H54 (cell line): ENCODE measurements around the gene PAK2.
"Not testable (repeated sequence)": the region's sequence is repeated elsewhere in the genome, so short reads cannot be mapped to it uniquely, and the experiment has no call there.

Experiments used
- DNase-seq: peaks from one replicate; pipeline ENCODE4 v3.0.0; 2011; ENCODE audit warnings: low spot score, mixed read lengths; ENCODE audit not compliant: insufficient read length
- FAIRE-seq: peaks from 3 replicates; lab custom pipeline; 2011; peaks lifted over from hg19 to GRCh38; lab: Jason Lieb, UNC
- POLR2A ChIP-seq: IDR thresholded peaks from 2 replicates; pipeline ENCODE4 v1.6.1; 2011; ENCODE audit warnings: low read depth, mild to moderate bottlenecking, low read length

PAK2 gene

DNA sequence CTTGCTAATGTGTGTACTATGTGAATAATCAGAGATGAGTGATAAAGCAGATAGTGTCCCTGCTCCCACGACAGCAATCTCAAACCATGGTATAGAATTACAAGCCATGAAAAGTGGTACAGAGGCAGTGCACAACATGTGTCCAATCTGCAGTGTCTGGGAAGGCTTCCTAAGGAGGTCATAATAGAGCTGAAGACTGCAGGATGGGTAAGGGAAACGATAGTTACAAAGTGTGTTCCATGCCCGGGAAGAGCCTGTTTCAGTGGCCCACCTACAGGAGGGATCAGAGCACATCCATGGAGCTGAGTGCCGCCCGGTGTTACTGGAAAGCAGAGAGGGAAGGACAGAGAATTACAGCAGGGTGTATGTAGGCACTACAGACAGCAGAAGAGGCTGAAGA is 48.9 kb downstream of the PAK2 start:
- peak; percentile 38 for FAIRE-seq
- TF ChIP-seq POLR2A = no peak
- DNase-seq = no peak

DNA sequence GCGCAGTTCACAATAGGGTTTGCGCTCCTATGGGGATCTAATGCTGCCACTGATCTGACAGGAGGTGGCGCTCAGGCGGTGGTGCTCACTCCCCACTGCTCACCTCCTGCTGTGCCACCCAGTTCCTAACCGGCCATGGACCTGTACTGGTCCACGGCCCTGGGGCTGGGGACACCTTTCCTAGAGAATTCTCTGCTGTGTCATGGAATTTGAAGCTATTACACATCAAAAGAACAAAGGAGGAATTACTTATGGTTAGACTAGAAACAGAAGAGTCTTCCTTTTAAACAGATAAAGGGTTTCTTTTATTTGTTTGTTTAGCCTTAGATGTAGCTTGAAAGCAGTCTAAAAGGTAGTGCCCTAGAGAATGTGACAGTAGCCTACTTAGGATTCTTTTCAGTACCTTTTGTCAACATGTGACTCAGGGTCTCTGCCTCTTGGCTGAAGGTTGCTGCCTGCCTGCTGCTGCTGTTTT is 50.3 kb downstream of the PAK2 start:
- no peak for FAIRE-seq
- no peak for TF ChIP-seq POLR2A
- DNase-seq = no peak

DNA sequence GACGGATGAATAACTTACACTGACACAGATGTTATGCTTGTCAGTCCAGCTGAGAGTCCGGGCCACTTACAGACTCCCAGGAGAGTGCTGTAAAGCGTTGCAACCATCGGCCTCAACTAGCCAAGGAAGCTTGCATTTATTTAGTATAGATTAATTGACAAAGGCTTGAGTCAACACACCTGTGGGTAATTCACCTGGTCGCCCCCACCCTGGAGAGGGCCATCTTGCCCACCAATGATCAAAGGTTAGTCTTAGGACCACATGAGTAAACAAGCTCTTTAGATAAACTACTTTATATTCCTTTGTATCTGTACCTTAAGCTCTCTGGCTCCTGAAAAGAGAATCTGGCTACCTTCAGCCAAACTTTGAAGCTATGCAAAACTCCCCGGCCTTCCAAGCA is 51.0 kb downstream of the PAK2 start:
- no peak for TF ChIP-seq POLR2A
- FAIRE-seq = no peak
- DNase-seq = no peak

DNA sequence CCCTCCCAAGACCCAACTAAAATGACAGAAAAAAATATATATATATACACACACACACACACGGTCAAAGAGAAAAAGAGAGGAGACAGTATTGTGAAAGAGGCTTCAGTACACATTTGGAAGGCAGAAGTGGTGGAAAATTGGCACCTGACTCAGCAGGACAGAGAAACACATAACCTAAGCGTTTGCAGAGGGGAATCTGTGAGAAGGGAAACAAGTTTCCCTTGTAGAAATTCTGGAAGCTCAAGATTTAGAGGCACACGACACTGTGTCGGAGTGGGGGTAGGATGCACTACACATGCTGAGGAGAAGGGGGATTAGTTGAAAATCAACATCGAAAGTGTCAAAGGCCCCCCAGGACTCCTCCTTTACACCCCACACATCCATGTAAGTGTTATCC is 53.1 kb downstream of the PAK2 start:
- DNase-seq = peak; percentile 28
- no peak for TF ChIP-seq POLR2A
- no peak for FAIRE-seq

DNA sequence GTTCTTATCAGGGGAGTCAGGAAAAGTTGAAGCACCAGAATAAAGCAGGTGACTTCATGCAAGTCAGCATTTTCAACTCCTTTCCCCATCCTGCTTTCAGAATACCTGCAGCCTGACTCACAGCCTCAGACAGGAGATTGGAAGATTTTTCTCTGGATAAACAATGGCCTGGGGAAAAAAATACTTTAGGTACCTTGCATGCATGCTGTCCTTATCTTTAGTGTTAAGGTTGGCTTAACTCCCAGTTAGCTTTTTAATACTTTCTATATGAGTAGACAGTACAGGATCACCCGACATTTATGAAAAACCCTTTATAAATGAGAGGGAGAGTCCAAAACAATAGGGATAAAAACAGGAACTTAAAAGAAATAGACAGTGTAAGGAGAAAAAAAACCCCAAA is 53.6 kb downstream of the PAK2 start:
- peak; percentile 69 for DNase-seq

DNA sequence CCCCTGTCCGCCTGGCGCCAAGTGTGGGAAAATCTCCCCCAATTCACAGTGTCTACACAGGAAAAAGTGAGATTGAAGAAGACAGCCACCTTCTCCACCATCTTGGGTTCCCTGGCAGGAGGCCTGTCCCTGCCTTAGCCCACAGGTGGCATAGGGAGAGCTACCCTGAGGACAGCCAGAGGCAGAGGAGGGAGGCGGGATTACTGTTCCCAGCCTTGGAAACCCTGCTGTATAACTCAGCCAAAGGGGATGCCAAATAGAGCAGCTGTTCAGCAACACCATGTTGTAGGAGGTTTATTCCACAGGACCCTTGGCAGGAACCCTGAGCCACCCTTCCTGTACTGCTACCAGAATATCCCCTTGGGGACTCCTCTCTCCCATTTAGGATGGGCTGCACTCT is 54.8 kb downstream of the PAK2 start:
- FAIRE-seq = no peak
- TF ChIP-seq POLR2A = no peak
- DNase-seq = no peak

More for the DNA sequence above, 53.6 kb downstream of the PAK2 start:
- FAIRE-seq = peak; percentile 99
- TF ChIP-seq POLR2A = no peak

DNA sequence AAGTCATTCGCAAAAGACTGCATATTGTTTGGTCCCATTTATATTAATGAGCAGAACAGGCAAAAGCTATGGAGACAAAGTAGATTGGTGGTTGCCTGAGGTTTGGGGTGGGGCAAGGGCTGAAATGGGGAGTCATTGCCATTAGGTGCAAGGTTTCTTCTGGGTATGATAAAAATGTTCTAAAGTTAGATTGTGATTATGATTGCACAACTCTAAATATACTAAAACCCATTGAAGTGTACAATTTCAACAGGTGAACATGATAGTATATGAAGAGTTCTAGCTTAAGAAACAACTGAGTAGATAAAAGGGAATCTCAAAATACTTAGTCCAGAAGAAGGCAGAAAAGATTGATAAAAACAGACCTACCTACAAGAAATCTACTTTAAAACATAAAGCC is 56.7 kb downstream of the PAK2 start:
- TF ChIP-seq POLR2A = no peak
- FAIRE-seq (no peak), DNase-seq (no peak)

DNA sequence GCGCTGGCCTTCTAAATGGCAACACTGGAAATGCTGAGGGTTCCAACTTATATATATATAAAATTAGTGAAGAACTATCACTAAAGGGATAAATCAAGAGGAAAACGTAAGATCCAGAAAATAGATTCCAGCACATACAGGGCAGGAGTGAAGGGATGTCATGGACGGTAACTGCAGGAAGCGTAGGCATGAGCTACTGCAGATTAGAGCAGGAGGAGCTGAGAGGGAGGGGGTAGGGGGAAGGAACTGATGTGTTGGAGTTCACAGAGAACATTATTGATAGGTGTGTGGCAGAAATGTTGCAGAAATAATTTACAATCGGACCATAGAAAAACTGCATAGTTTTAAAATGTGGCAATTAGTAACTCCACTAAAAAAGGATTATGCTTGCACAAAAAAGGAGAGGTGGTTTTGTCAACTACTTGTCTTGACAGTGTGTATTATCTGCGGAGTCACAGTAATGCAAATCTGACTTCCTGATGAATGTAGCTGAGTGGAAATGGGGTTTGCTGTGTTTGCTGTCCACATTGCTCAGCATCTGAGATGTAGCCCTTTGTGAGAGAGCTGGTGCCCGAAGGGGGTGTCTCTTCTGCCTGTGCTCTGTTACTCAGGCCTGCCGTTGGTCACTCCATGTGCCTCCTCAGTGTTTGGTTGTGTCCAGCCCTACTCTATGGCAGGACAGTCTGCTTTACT is 61.2 kb downstream of the PAK2 start:
- FAIRE-seq = peak; percentile 72
- no peak for DNase-seq
- no peak for TF ChIP-seq POLR2A

DNA sequence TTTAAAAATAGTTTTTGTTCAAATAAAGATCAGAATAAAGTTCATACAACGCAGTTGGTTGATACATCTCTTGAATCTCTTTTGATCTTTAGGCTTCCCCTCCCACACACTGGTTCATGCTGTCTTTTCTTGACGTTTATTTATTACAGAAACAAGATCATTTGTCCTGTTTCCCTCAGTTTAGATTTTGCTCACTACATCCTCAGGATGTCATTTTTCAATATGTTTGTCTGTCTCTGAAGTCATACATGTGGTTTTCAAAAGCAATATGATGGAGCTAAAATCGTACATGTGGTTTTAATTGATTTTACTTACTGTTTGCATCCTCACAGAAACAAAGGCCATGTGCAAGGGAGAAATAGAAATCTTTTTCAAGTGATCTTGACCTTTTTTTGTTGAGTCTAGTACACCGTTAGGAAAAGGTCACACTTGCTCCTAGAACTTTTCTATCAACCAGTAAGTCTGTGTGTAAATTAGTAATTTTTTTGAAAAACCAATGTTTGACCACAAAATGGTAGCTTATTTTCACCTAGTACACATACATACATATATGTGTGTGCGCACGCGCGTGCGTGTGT is 64.3 kb downstream of the PAK2 start:
- DNase-seq (no peak), FAIRE-seq (peak; percentile 75)
- TF ChIP-seq POLR2A = no peak

DNA sequence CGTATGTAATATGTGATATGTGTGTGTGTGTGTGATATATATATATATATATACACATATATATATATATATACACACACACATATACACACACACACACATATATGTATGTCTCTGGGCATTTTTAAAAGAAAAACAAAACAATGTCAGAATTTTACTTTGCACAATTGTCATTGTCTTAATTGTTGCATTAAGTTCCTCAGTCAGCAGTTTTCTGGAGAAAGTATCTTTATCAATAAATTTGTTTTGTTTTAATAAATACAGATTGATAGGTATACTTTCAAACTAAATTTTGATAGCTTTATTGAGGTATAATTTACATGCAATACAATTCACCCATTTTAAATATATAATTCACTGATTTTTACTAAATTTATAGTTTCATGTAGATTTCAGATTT is 65.1 kb downstream of the PAK2 start:
- TF ChIP-seq POLR2A = no peak
- FAIRE-seq (no peak), DNase-seq (no peak)

DNA sequence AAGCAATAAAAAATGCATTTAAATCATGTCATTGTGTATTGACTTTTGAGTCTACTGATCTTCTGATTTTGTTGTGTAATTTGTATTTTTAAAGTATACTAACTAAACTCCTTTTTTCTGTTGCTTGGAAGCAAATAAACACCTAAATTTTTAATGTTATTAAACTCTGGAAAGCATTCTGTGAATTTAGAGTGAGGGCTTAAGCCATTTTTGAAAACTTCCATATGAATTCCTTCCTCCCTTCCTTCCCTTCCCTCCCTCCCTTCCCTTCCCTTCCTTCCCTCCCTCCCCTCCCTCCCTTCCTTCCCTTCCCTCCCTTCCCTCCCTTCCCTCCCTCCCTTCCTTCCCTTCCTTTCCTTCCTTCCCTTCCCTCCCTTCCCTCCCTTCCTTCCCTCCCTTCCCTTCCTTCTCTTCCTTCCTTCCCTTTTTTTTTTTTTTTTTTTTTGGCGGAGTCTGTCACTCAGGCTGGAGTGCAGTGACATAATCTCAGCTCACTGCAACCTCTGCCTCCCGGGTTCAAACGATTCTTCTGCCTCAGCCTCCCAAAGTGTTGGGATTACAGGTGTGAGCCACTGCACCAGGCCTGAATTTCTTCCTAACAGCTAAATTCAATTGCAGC is 71.4 kb downstream of the PAK2 start:
- FAIRE-seq (no peak), DNase-seq (no peak)
- TF ChIP-seq POLR2A = no peak

DNA sequence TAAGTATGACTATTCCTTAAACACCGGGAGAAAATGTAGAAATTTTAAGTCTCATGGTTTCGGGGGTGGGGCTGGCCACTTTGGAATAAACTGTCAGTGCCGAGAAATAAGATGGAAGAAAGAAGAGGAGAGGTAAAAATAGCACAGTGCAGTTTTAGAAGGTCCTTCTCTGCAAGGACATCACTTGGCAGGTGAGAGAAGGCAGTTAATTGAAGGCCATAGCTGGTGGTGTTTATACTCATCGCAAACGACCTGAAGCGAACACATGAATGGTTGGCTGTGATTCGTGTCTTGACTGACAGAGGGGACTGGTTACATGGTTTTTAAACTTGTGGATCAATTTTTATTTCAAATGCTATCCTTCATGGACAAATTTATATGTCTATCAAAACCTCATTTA is 73.2 kb downstream of the PAK2 start:
- DNase-seq = no peak
- TF ChIP-seq POLR2A = no peak
- peak; percentile 36 for FAIRE-seq

DNA sequence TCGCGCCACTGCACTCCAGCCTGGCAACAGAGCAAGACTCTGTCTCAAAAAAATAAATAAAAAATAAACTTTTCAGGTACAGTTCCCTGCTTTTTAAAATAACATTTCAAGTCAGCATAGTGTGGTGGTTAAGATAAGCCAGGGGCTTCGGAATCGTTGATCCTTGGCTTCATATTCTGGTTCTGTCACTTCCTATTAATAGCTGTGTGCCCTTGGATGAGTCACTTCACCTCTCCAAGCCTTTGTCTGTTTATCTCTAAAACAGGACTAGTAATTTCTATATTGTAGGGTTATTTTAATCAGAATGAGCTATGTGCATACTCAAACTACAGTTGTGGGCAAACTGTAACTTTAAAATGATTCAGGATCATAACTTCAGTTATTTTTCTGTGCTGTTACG is 74.2 kb downstream of the PAK2 start:
- no peak for TF ChIP-seq POLR2A
- DNase-seq (no peak), FAIRE-seq (peak; percentile 67)

DNA sequence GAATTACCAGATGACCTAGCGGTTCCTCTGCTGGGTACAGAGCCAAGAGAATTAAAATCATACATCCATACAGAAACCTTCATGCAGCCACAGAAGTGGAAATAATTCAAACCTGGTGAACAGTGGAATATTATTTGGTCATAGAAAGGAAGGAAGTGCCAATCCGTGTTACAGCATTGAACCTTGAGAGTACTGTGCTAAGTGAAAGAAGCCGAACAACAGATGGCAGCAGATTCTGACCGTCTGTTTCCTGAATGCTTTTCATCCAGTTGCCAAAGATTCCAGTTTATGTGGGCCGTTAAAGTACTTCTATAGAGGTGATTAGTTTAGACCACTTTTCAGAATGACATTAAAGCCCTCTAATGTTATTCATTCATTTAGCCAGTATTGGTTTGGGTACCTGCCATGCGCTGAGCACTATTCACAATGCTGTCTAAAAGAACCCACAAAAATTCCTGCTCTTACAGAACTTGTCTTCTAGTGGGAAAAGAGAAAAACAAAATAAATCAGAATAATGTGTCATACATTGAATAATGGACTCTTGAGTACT is 82.2 kb downstream of the PAK2 start:
- no peak for DNase-seq
- no peak for TF ChIP-seq POLR2A
- no peak for FAIRE-seq

DNA sequence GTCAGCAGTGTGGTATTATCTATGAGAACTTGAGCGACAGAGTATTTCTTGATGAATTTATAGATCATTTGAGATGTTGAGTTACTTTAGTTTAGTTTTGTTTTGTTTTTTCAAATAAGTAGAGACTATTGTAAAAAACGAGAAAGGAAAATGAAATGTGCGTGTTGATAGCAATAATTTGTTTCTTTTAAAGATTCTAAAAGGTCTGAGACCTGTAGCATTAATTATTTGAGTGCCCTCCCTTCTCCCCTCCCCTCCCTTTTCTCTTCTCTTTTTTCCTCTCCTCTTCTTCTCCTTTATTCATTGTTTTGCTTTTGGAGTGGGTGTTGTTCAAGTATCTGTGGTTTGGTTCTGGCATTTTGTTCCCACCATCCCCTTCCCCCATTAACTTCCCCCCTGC is 90.0 kb downstream of the PAK2 start:
- not testable (repeated sequence) for DNase-seq, FAIRE-seq
